GM23248 (cell line): ENCODE data around the gene FAM13B. TPM values are rescaled to one million over a fixed set of nuclear protein-coding genes. Genes with fewer than 3 reads are reported as not detected.
"Not testable (repeated sequence)": the region's sequence is repeated elsewhere in the genome, so short reads cannot be mapped to it uniquely, and the experiment has no call there.

Source experiments
- DNase-seq: peaks from one replicate; pipeline ENCODE4 v3.0.0-alpha.2; 2015
- H2AFZ ChIP-seq: fragments of 200-600 bp; sonication (generic); 2 replicates; pipeline ENCODE4 v1.6.1; 2016; ENCODE audit warnings: antibody characterized with exemption
- H3F3A ChIP-seq: fragments of 200-600 bp; sonication (generic); 2 replicates; pipeline ENCODE4 v1.6.1; 2016; ENCODE audit warnings: mild to moderate bottlenecking, antibody characterized with exemption, mixed run types; ENCODE audit not compliant: insufficient read depth
- H3K27ac ChIP-seq: fragments of 200-600 bp; sonication (generic); 2 replicates; pipeline ENCODE4 v1.5.1; 2016; ENCODE audit warnings: mild to moderate bottlenecking
- H3K27me3 ChIP-seq: fragments of 200-600 bp; sonication (generic); replicated peaks from 2 replicates; pipeline ENCODE4 v1.6.1; 2016; ENCODE audit warnings: mild to moderate bottlenecking; ENCODE audit not compliant: insufficient read depth
- H3K36me3 ChIP-seq: fragments of 200-600 bp; sonication (generic); 2 replicates; pipeline ENCODE4 v1.6.1; 2016; ENCODE audit warnings: low read depth, mild to moderate bottlenecking
- H3K4me1 ChIP-seq: fragments of 200-600 bp; sonication (generic); 2 replicates; pipeline ENCODE4 v1.6.1; 2016; ENCODE audit warnings: mild to moderate bottlenecking; ENCODE audit not compliant: insufficient read depth
- H3K4me2 ChIP-seq: fragments of 200-600 bp; sonication (generic); one replicate; pipeline ENCODE4 v1.6.1; 2016; ENCODE audit warnings: mild to moderate bottlenecking; ENCODE audit not compliant: unreplicated experiment
- H3K4me3 ChIP-seq: fragments of 200-600 bp; sonication (generic); 2 replicates; pipeline ENCODE4 v1.5.1; 2016; ENCODE audit warnings: mild to moderate bottlenecking
- H3K79me2 ChIP-seq: fragments of 200-600 bp; sonication (generic); 2 replicates; pipeline ENCODE4 v1.6.1; 2016; ENCODE audit warnings: mild to moderate bottlenecking; ENCODE audit not compliant: insufficient read depth
- H3K9ac ChIP-seq: fragments of 200-600 bp; sonication (generic); 2 replicates; pipeline ENCODE4 v1.6.1; 2016; ENCODE audit warnings: mild to moderate bottlenecking
- H3K9me2 ChIP-seq: fragments of 200-600 bp; sonication (generic); 2 replicates; pipeline ENCODE4 v1.6.1; 2016; ENCODE audit warnings: mixed run types, mild to moderate bottlenecking, moderate library complexity; ENCODE audit not compliant: insufficient read depth
- H3K9me3 ChIP-seq: fragments of 200-600 bp; sonication (generic); one replicate; pipeline ENCODE4 v1.6.1; 2017; ENCODE audit warnings: low read depth
- H4K20me1 ChIP-seq: fragments of 200-600 bp; sonication (generic); 2 replicates; pipeline ENCODE4 v1.6.0; 2016; ENCODE audit not compliant: insufficient read depth
- EZH2 ChIP-seq: fragments of 200-600 bp; sonication (generic); IDR thresholded peaks from 2 replicates; pipeline ENCODE4 v1.6.1; 2018; ENCODE audit warnings: antibody characterized with exemption, mild to moderate bottlenecking; ENCODE audit not compliant: insufficient read depth, poor library complexity, severe bottlenecking
- EZH2phosphoT487 ChIP-seq: fragments of 200-600 bp; sonication (generic); IDR thresholded peaks from 2 replicates; pipeline ENCODE4 v1.6.1; 2018; ENCODE audit warnings: antibody characterized with exemption, moderate library complexity, mild to moderate bottlenecking, low read depth; ENCODE audit not compliant: insufficient read depth
- WGBS, 2 experiments: methylation state at CpG; one replicate each; pipeline ENCODE4 v1.1.6; 2015 to 2017; ENCODE audit warnings: low lambda C conversion rate in 2 of 2, low coverage in 1 of 2; ENCODE audit errors: missing lambda C conversion rate in 2 of 2; 5-methylcytosine and 5-hydroxymethylcytosine counted together
- in situ Hi-C: fragments of 300-500 bp; cut with MboI; formaldehyde crosslinking; loops from 2 replicates; pipeline ENCODE4 v1.15.0; 2020
- polyA plus RNA-seq: library from polyadenylated mRNA; unstranded; fragments of >200 nt; fragmentation: Nextera tagmentation; extraction: Ambion mirVana; gene quantifications from 2 replicates; pipeline ENCODE4 v1.2.1, GENCODE V29; 2016
- total RNA-seq: library from RNA; depleted of rRNA; stranded (reverse); fragments of >200 nt; shearing (Covaris generic); gene quantifications from 2 replicates; pipeline ENCODE4 v1.2.3, GENCODE V29; 2014

Gene FAM13B
- total and polyA plus RNA-seq, 2 experiments from 2014 or later, result 15.6 to 19.0 TPM

DNA sequence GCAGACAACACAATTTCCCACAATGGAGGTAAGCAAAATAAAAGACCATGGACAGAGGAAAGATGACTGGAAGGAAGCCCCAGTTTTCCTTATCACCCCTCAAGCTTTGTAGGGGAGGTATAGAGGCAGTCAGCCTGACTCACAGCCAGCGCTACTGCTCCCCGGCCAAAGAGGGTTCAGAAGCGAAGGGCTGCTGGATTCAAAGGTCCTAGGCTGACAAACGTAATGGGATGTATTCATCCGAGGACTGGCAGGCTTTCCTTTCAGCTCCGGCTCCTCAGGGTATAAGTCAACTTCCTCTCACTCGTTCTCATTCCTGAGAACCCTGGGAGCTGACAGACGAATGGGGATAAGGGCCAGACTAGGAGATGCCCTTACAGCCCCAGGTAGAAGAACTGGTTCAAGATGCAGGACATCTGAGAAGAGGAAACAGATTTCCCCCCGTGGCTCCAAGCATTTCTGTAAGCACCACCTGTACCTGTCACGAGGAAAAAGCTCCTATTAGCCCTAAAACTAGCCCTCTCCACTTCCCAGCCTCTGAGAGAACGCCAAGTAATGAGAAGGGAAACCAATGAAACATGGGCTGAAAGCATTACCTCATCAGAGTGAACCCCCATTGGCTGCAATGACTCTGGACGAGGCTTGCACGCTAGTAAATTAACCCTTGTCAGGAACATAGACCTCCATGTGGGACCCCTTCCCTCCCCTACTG is 22.1 kb upstream of the FAM13B start:
- Histone ChIP-seq H3K79me2 (no peaks in the 10 kb centered on the region), H3K27ac (no peak overlapping the region), H4K20me1 (no peaks in the 10 kb centered on the region), H3K9me2 (no peaks in the 10 kb centered on the region), H3K9me3 (no peaks in the 10 kb centered on the region), H2AFZ (no peak overlapping the region), H3F3A (no peaks in the 10 kb centered on the region), H3K4me2 (no peak overlapping the region), H3K4me1 (no peaks in the 10 kb centered on the region), H3K9ac (no peak overlapping the region), H3K27me3 (peaks cover 12% of the 10 kb centered on the region; the same call in 1 of the 2 replicates), H3K4me3 (no peak overlapping the region), H3K36me3 (no peaks in the 10 kb centered on the region)
- in situ Hi-C loops, result no loop called here
- TF ChIP-seq EZH2, result no peak
- no peak for TF ChIP-seq EZH2phosphoT487
- 18 to 23% methylated on average over 13 of the region's 13 CpGs for WGBS, 2 experiments
- DNase-seq, result no peak

DNA sequence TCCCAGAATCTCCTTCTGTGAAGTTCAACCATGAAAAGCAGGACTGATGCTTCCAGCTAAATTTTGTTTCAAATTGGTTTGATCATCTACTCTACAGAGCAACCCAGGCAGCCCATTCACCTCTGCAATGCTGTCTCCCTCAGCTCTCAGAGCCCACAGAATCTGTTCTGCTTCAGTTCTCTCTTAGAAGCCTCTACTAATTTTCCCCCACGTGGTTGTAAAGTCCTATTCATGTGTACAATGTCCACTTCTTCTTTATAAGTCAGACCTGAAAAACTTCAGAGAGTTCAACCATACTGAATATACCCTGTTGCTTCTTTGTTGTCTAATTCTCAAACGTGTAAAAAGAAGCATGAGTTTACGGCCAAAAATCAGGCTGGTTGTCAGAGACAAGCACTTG is 21.3 kb upstream of the FAM13B start:
- Histone ChIP-seq H3K4me2 (no peak overlapping the region), H3K79me2 (no peaks in the 10 kb centered on the region), H2AFZ (no peak overlapping the region), H3K9ac (no peak overlapping the region), H4K20me1 (no peaks in the 10 kb centered on the region), H3K9me3 (no peaks in the 10 kb centered on the region), H3F3A (no peaks in the 10 kb centered on the region), H3K4me1 (no peaks in the 10 kb centered on the region), H3K27ac (no peak overlapping the region), H3K4me3 (no peak overlapping the region), H3K27me3 (peaks cover 12% of the 10 kb centered on the region; the same call in 1 of the 2 replicates), H3K36me3 (no peaks in the 10 kb centered on the region), H3K9me2 (no peaks in the 10 kb centered on the region)
- TF ChIP-seq EZH2phosphoT487 (no peak), EZH2 (no peak)
- in situ Hi-C loops, result no loop called here
- no peak for DNase-seq
- 27 to 32% methylated on average over 3 of the region's 3 CpGs for WGBS, 2 experiments

DNA sequence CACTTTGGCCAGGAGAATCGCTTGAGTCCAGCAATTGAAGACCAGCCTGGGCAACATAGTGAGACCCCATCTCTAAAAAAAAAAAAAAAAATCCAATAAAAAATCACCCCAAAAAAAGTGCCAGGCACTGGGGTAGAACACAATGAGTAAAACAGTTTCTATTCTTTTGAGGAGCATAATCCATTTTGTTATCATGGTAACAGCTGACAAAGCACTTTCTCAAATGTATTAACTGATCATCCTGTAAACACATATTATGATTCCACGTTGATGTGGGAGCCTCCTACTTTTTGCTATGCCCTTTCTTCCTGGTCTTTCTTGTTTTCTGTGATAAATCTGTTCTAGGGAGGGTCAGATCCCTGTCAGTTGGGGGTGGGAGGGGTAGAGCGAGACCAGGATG is 20.7 kb upstream of the FAM13B start:
- H3K9ac ChIP-seq, result no peak overlapping the region
- H3K4me1 ChIP-seq, result no peaks in the 10 kb centered on the region
- no peaks in the 10 kb centered on the region for H3K9me2 ChIP-seq
- no peaks in the 10 kb centered on the region for H3F3A ChIP-seq
- H3K4me3 ChIP-seq, result no peak overlapping the region
- no peak overlapping the region for H3K27ac ChIP-seq
- in situ Hi-C loops, result no loop called here
- TF ChIP-seq EZH2 (no peak), EZH2phosphoT487 (no peak)
- no peaks in the 10 kb centered on the region for H4K20me1 ChIP-seq
- peaks cover 12% of the 10 kb centered on the region; the same call in 1 of the 2 replicates for H3K27me3 ChIP-seq
- H3K79me2 ChIP-seq, result no peaks in the 10 kb centered on the region
- no peak for DNase-seq
- H3K4me2 ChIP-seq, result no peak overlapping the region
- no peaks in the 10 kb centered on the region for H3K36me3 ChIP-seq
- 45 to 50% methylated on average over 3 of the region's 3 CpGs for WGBS, 2 experiments
- H2AFZ ChIP-seq, result no peak overlapping the region
- no peaks in the 10 kb centered on the region for H3K9me3 ChIP-seq

DNA sequence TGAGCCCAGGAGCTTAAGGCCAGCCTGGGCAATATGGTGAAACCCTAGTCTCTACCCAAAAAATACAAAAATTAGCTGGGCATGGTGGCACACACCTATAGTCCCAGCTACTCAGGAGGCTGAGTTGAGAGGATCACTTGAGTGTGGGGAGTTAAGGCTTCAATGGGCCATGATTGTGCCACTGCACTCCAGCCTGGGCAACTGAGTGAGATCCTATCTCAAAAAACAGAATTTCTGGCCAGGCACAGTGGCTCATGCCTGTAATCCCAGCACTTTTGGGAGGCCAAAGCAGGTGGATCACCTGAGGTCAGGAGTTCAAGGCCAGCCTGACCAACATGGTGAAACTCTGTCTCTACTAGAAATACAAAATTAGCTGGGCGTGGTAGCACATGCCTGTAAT is 19.8 kb upstream of the FAM13B start:
- H3K79me2 ChIP-seq, H2AFZ ChIP-seq, H3K27ac ChIP-seq, H3F3A ChIP-seq, DNase-seq, H3K4me1 ChIP-seq, H3K36me3 ChIP-seq, H3K9me2 ChIP-seq, H3K9ac ChIP-seq, H3K4me3 ChIP-seq, H3K4me2 ChIP-seq, H4K20me1 ChIP-seq, H3K9me3 ChIP-seq, in situ Hi-C loops: not testable (repeated sequence)
- H3K27me3 ChIP-seq, result peaks cover 12% of the 10 kb centered on the region; the same call in 1 of the 2 replicates
- WGBS, 2 experiments, result 50 to 62% methylated on average over 1 of the region's 1 CpG
